ENCODE results near the gene CST11.

Gene CST11

DNA sequence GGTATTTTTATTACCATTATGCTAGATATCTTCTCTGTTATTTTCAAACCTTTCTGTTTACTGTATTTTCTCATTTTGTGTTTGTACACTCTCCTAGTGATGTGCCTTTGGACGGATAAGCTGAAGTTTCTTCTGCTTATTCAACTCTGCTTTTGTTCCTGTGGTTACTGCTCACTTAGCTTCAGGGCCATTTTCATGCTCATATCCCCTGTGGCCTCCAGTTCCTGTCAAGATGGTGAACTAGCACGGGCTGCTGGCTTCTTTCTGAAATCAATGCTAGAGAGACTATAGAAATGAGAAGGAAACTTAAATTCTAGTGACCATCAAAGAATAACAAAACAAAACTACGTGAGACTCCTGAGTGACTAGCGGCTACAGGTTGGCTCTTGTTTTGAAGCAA lies 31.4 kb upstream of the CST11 start:
- Histone ChIP-seq H3K27ac (no peak overlapping the region), H3K9ac (no peak overlapping the region), H4K20me1 (ENCODE audit: insufficient read depth) (no peaks in the 10 kb centered on the region), H3K4me2 (no peak overlapping the region), H2AFZ (ENCODE audit: low read depth) (no peak overlapping the region), H3K27me3 (ENCODE audit: insufficient read depth, low read depth) (no peaks in the 10 kb centered on the region), H3K4me1 (ENCODE audit: low read depth, poor library complexity, severe bottlenecking) (no peaks in the 10 kb centered on the region), H3K4me3 (IDR thresholded peaks at IDR 0.05; ENCODE audit: insufficient read depth, low read depth, low read length) (no peak overlapping the region), H3K79me2 (ENCODE audit: insufficient read depth, low read depth) (no peaks in the 10 kb centered on the region), H3K36me3 (ENCODE audit: insufficient read depth) (no peaks in the 10 kb centered on the region)
- TF ChIP-seq CTCF (conservative IDR thresholded peaks at IDR 0.05; ENCODE audit: low read depth, low read length) = no peak

DNA sequence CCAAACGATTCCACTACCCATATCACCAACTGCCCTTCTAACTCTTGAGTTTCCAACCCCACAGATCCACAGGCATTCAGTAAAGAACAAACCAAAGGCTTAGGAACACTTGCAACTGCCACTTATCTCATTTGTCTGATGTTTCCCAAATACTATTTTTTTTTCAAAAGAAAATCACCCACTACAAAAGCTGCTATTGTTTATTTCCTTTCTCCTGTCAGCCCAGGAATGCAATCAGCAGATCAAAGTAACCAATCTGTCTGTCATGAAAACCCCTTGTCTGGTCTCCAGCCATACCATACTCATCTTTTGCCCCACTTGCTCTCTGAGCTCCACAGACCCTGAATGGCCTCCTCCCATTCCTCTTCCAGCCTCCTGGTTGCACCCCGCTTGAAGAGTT lies 29.5 kb upstream of the CST11 start:
- Histone ChIP-seq H3K36me3 (ENCODE audit: insufficient read depth) (no peaks in the 10 kb centered on the region), H3K9ac (no peak overlapping the region), H3K79me2 (ENCODE audit: insufficient read depth, low read depth) (no peaks in the 10 kb centered on the region), H2AFZ (ENCODE audit: low read depth) (no peak overlapping the region), H3K4me1 (ENCODE audit: low read depth, poor library complexity, severe bottlenecking) (no peaks in the 10 kb centered on the region), H3K4me2 (no peak overlapping the region), H3K27ac (no peak overlapping the region), H3K4me3 (IDR thresholded peaks at IDR 0.05; ENCODE audit: insufficient read depth, low read depth, low read length) (no peak overlapping the region), H3K27me3 (ENCODE audit: insufficient read depth, low read depth) (no peaks in the 10 kb centered on the region), H4K20me1 (ENCODE audit: insufficient read depth) (no peaks in the 10 kb centered on the region)
- no peak for TF ChIP-seq CTCF (conservative IDR thresholded peaks at IDR 0.05; ENCODE audit: low read depth, low read length)

GRCh38 chr20:23479043-23479442 lies 26.4 kb upstream of the CST11 start:
- H3K36me3 ChIP-seq (ENCODE audit: insufficient read depth) = no peaks in the 10 kb centered on the region
- no peaks in the 10 kb centered on the region for H4K20me1 ChIP-seq (ENCODE audit: insufficient read depth)
- H3K4me3 ChIP-seq (IDR thresholded peaks at IDR 0.05; ENCODE audit: insufficient read depth, low read depth, low read length) = no peak overlapping the region
- no peak for TF ChIP-seq CTCF (conservative IDR thresholded peaks at IDR 0.05; ENCODE audit: low read depth, low read length)
- no peak overlapping the region for H3K9ac ChIP-seq
- no peaks in the 10 kb centered on the region for H3K79me2 ChIP-seq (ENCODE audit: insufficient read depth, low read depth)
- H3K4me1 ChIP-seq (ENCODE audit: low read depth, poor library complexity, severe bottlenecking) = no peaks in the 10 kb centered on the region
- no peak overlapping the region for H3K4me2 ChIP-seq
- H3K27ac ChIP-seq = no peak overlapping the region
- H3K27me3 ChIP-seq (ENCODE audit: insufficient read depth, low read depth) = no peaks in the 10 kb centered on the region
- H2AFZ ChIP-seq (ENCODE audit: low read depth) = no peak overlapping the region

DNA sequence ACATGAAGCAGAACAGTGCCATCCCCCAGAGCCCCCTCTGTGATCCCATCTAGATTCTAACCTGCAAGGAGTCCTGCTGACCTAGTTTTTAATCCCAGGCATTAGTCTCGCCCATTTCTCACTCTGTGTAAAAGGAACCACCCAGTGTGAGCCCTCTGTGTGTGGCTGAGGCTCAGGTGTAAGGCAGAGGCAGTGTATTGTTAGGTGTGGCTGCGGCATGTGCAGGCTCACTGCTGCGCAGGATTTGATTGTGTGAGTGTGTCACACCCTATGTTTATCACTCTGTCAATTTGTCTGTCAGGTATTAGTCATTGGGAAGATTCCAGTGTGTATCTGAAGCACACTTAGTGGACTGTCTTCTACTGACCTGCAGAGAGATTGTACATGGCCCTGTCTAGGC lies 24.5 kb upstream of the CST11 start:
- Histone ChIP-seq H3K4me2 (no peak overlapping the region), H4K20me1 (ENCODE audit: insufficient read depth) (no peaks in the 10 kb centered on the region), H3K79me2 (ENCODE audit: insufficient read depth, low read depth) (no peaks in the 10 kb centered on the region), H3K4me1 (ENCODE audit: low read depth, poor library complexity, severe bottlenecking) (no peaks in the 10 kb centered on the region), H3K4me3 (IDR thresholded peaks at IDR 0.05; ENCODE audit: insufficient read depth, low read depth, low read length) (no peak overlapping the region), H3K36me3 (ENCODE audit: insufficient read depth) (no peaks in the 10 kb centered on the region), H3K9ac (no peak overlapping the region), H2AFZ (ENCODE audit: low read depth) (no peak overlapping the region), H3K27ac (no peak overlapping the region), H3K27me3 (ENCODE audit: insufficient read depth, low read depth) (no peaks in the 10 kb centered on the region)
- TF ChIP-seq CTCF (conservative IDR thresholded peaks at IDR 0.05; ENCODE audit: low read depth, low read length) = no peak
